KOPT-K1 (cell line): ENCODE results near the gene DCLK1.

Experiments
- H3K27ac ChIP-seq: fragments of 200-600 bp; sonication (generic); 2 replicates; pipeline ENCODE4 v1.5.1; 2016; ENCODE audit warnings: antibody characterized with exemption, mild to moderate bottlenecking, low read depth, low read length; ENCODE audit not compliant: poor library complexity, severe bottlenecking
- H3K36me3 ChIP-seq: fragments of 200-600 bp; sonication (generic); 2 replicates; pipeline ENCODE4 v1.5.1; 2017; ENCODE audit warnings: antibody characterized with exemption, mild to moderate bottlenecking, low read length, moderate library complexity; ENCODE audit not compliant: insufficient read depth
- H3K9me3 ChIP-seq: fragments of 200-600 bp; sonication (generic); 2 replicates; pipeline ENCODE4 v1.5.1; 2017; ENCODE audit warnings: antibody characterized with exemption, low read length, mild to moderate bottlenecking; ENCODE audit not compliant: insufficient read depth, poor library complexity, severe bottlenecking

DCLK1 gene

GRCh38 chr13:36057041-36057440, 74.1 kb downstream of the DCLK1 start:
- Histone ChIP-seq H3K27ac (no peak overlapping the region), H3K9me3 (no peaks in the 10 kb centered on the region), H3K36me3 (no peaks in the 10 kb centered on the region)

DNA sequence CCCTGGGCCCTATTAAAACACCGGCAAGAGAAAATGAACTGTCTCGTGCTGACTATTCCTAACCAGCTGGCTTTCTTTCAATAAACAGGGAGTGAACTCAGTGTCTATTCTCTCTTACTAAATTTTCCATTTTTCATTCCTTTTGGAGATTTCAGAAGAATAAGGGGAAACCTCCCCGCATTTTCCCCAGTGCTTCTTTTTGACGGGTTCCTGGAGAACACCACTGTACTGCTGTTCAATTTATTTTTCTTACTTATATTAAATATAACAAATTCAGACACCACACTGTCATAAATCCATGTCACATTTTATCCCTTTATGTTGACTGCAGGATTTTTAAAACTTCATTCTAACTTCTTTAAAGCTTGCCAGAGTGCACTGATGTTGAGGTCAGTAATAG, 75.8 kb downstream of the DCLK1 start:
- Histone ChIP-seq H3K27ac (no peak overlapping the region), H3K9me3 (no peaks in the 10 kb centered on the region), H3K36me3 (no peaks in the 10 kb centered on the region)

GRCh38 chr13:36054041-36054440, 77.1 kb downstream of the DCLK1 start:
- no peaks in the 10 kb centered on the region for H3K36me3 ChIP-seq
- H3K27ac ChIP-seq, result no peak overlapping the region
- no peaks in the 10 kb centered on the region for H3K9me3 ChIP-seq

DNA sequence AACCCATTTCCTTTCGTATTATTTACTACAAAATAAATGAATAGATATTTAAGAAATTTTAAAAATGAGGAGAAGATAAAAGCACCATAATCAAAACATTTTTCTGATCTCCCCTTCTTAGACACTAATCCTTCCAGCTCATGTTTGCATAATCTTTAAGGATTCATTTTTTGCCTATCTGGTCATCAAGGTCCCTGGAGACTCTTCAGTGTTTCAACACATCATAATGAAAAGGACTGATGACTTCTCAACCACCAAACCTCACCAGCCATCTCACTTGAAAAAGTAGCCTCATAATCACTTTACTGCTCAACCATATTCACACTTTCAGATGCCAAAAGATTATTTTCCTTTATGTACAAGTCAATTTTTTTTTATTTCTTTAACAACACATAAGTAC, 80.1 kb downstream of the DCLK1 start:
- Histone ChIP-seq H3K27ac (no peak overlapping the region), H3K36me3 (no peaks in the 10 kb centered on the region), H3K9me3 (no peaks in the 10 kb centered on the region)

- H3K36me3 ChIP-seq, result no peaks in the 10 kb centered on the region
- no peaks in the 10 kb centered on the region for H3K9me3 ChIP-seq
- H3K27ac ChIP-seq, result no peak overlapping the region
These were observed 84.5 kb downstream of the DCLK1 start for GRCh38 chr13:36046672-36047071.

GRCh38 chr13:36038785-36039555, 92.2 kb downstream of the DCLK1 start:
- H3K36me3 ChIP-seq, result no peaks in the 10 kb centered on the region
- no peaks in the 10 kb centered on the region for H3K9me3 ChIP-seq
- no peak overlapping the region for H3K27ac ChIP-seq

DNA sequence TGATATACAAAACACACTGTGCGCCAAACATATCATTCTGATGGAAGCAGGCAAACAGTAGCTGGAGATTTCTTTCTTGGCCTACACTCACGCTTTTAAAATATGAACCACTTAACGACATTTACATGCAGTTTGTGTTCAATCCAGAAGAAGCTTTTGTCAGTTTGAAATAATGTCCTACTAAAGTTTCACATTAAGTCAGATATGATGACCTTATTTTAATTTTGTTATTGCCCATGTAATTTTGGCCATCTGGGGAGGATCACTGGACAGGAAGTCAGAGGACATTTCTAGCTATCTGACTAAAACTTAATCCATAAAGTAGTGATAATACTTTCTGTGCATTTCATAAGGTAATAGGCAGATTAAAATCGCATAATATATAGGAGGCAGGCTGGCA, 98.1 kb downstream of the DCLK1 start:
- Histone ChIP-seq H3K36me3 (no peaks in the 10 kb centered on the region), H3K27ac (no peak overlapping the region), H3K9me3 (no peaks in the 10 kb centered on the region)

- Histone ChIP-seq H3K36me3 (no peaks in the 10 kb centered on the region), H3K27ac (no peak overlapping the region), H3K9me3 (no peaks in the 10 kb centered on the region)
These were observed 99.7 kb downstream of the DCLK1 start for GRCh38 chr13:36031490-36031889.

- H3K9me3 ChIP-seq, result no peaks in the 10 kb centered on the region
- no peaks in the 10 kb centered on the region for H3K36me3 ChIP-seq
- H3K27ac ChIP-seq, result no peak overlapping the region
These were observed 100.4 kb downstream of the DCLK1 start for GRCh38 chr13:36030670-36031331.

- H3K27ac ChIP-seq, result no peak overlapping the region
- no peaks in the 10 kb centered on the region for H3K9me3 ChIP-seq
- no peaks in the 10 kb centered on the region for H3K36me3 ChIP-seq
These were observed 102.0 kb downstream of the DCLK1 start for GRCh38 chr13:36029166-36029565.

DNA sequence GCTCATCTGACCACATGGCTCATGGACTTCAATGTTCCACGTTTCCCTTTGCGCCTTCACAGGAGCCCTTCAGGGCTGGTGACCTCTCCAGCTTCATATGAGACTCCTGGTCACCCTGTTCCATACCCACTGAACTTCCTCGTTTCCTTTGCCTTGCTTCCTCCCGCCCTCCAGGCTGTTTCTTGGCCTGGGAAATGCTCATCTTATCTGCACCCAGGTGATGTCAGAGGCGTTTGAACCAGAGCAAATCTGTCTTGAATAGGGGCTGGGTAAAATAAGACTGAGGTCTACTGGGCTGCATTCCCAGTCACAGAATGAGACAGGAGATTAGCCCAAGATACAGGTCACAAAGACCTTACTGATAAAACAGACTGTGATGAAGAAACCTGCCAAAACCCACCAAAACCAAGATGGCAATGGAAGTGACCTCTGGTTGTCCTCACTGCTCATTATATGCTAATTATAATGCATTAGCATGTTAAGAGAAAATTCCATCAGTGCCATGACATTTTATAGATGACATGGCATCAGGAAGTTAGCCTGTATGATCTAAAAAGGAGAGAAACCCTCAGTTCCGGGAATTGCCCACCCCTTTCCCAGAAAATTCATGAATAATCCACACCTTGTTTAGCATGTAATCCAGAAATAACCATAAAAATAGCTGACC, 102.7 kb downstream of the DCLK1 start:
- H3K9me3 ChIP-seq, result no peaks in the 10 kb centered on the region
- H3K36me3 ChIP-seq, result no peaks in the 10 kb centered on the region
- no peak overlapping the region for H3K27ac ChIP-seq

DNA sequence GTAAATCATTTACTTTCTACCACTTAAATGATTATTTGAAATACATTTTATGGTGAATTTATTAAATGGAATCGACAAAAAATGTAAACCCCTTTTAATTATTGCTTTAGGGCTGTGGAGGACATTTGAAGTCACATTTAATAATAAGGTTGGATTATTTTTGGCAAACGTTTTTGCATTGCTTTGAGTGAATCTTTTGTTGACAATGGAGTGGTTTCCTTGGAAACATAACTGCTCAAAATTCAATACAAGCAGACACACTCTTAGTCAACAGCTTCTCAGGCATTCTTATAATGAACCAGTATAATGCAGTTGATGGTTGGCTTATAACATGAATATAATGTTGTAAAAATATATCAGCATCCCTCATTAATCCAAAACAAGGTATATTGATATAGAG, 104.7 kb downstream of the DCLK1 start:
- Histone ChIP-seq H3K9me3 (no peaks in the 10 kb centered on the region), H3K27ac (no peak overlapping the region), H3K36me3 (no peaks in the 10 kb centered on the region)

DNA sequence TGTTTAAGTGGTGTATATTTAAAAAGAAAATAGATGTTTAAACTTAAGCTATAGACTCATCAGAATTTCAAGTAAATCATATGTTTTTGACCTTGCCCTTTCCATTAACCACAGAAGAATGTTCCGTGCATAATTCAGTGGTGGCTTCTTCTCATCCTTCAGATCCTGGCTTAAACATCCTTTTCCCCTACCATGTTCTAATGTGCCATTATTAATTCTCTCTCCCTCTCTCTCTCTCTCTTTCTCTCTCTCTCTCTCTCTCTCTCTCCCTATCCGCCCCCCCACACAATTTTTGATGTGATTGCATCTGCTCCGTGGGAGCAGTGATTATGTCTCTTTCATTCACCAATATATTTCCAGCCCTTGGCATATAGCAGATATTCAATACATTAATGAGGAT, 116.4 kb downstream of the DCLK1 start:
- no peak overlapping the region for H3K27ac ChIP-seq
- no peaks in the 10 kb centered on the region for H3K36me3 ChIP-seq
- no peaks in the 10 kb centered on the region for H3K9me3 ChIP-seq

GRCh38 chr13:36006894-36007675, 124.1 kb downstream of the DCLK1 start:
- Histone ChIP-seq H3K9me3 (no peaks in the 10 kb centered on the region), H3K27ac (no peak overlapping the region), H3K36me3 (no peaks in the 10 kb centered on the region)

GRCh38 chr13:36006347-36006746, 124.8 kb downstream of the DCLK1 start:
- no peaks in the 10 kb centered on the region for H3K9me3 ChIP-seq
- no peaks in the 10 kb centered on the region for H3K36me3 ChIP-seq
- H3K27ac ChIP-seq, result no peak overlapping the region
